ENCODE data around the gene CA11.

The CA11 gene

DNA sequence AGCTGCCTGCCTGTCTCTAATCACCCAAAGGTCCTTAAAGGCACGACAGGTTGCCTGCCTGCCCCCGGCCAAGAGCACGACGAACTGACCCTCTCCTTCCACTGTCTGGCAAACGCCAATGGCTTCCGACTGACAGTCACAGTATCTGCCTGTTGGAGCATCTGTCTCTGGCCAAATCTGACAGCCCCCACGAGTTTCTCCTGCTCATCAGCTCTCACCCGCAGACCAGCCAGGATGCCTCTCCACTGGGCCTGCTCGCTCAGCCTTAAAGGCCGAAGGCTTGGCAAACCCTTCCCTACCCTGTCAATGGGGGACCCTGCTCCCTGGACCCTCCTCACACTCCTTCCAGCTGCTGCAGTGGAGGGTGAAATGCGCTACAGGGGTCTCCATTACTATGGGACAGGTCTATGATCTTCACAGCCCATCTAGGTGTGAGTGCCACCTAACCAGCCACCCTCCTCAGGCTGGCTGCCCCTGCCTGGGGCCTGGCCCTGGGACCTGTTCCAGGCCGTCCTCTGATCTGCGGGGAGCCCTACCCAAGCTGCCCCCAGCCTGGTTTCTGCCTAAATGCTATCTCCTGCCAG lies 32.0 kb downstream of the CA11 start:
- 86 to 89% methylated on average over 13 of the region's 13 CpGs for WGBS, 2 experiments
- Histone ChIP-seq H3K27ac (ENCODE audit: insufficient read depth, low read depth, low read length, poor library complexity, severe bottlenecking) (peak overlapping the region; percentile 6), H3K27me3 (ENCODE audit: control insufficient read depth, insufficient read depth, low read length, poor library complexity, severe bottlenecking) (no peaks in the 10 kb centered on the region), H3K4me3 (ENCODE audit: insufficient read depth, low read depth, low read length) (no peak overlapping the region), H3K36me3 (ENCODE audit: control insufficient read depth, insufficient read depth, low read length) (peaks cover 7% of the 10 kb centered on the region), H3K4me1 (ENCODE audit: control insufficient read depth, insufficient read depth, low read length) (peaks cover 46% of the 10 kb centered on the region), H3K9me3 (ENCODE audit: control insufficient read depth, low read length) (no peaks in the 10 kb centered on the region)

DNA sequence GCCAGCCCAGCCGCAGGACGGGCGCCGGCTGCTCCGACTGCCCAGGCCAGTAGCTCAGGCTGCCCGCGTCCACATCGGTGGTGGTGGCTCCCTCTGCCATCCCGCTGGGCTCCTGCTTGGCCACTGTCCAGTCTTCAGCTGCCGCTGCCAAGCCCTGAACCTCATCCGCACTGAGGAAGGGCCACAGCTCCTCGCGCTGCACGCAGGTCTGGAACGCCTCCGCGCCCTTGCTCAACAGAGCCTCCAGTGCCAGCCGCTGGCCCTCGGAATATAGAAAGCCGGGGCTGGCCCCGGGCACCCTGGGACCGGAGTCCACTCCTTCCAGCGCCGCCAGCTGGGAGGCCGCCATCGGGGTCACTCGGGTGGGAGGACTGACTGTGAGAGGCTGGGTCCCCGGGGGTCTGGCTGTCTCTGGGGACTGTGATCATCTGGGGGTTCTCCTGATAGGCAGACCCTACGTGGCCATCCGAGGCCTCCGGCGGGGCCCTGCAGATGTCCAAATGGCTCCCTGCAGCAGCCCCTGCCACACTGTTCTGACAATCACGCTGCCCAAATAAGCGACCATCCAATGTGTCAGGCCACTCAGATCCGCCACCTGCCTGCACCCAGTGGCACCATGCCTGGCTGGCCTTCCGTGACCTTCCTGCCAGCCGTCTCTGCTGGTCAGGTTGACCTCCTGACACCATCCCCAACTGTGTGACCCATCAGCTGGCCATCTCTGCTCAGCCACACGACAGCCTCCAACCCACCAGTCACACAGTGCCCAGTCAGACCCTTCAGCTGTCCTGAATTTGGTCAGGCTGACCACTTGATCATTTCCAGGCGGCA lies 32.7 kb downstream of the CA11 start:
- Histone ChIP-seq H3K4me3 (ENCODE audit: insufficient read depth, low read depth, low read length) (no peak overlapping the region), H3K36me3 (ENCODE audit: control insufficient read depth, insufficient read depth, low read length) (peaks cover 7% of the 10 kb centered on the region), H3K27ac (ENCODE audit: insufficient read depth, low read depth, low read length, poor library complexity, severe bottlenecking) (no peak overlapping the region), H3K27me3 (ENCODE audit: control insufficient read depth, insufficient read depth, low read length, poor library complexity, severe bottlenecking) (no peaks in the 10 kb centered on the region), H3K4me1 (ENCODE audit: control insufficient read depth, insufficient read depth, low read length) (peaks cover 46% of the 10 kb centered on the region), H3K9me3 (ENCODE audit: control insufficient read depth, low read length) (no peaks in the 10 kb centered on the region)
- 92% methylated on average over 39 of the region's 39 CpGs for WGBS, 2 experiments

DNA sequence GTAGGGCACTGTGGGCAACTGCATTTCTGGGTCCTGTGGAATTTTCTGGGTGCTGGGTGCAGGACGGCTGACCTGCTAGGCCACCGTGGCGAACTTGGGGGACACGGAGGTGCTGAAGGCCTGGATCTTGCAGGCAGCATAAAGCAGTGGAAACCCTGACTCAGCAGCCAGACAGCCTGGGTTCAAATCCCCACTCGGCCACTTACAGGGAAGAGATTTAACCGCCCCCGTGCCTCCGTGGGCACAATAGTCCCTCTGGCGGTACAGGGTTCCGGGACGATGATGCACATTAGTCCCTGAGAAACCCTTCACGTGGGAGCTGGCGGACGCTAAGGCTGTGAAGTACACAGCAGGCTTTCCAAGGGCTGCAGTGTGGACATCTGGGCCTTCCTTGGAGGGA lies 34.1 kb downstream of the CA11 start:
- H3K27ac ChIP-seq (ENCODE audit: insufficient read depth, low read depth, low read length, poor library complexity, severe bottlenecking), result no peak overlapping the region
- H3K9me3 ChIP-seq (ENCODE audit: control insufficient read depth, low read length), result no peaks in the 10 kb centered on the region
- no peaks in the 10 kb centered on the region for H3K27me3 ChIP-seq (ENCODE audit: control insufficient read depth, insufficient read depth, low read length, poor library complexity, severe bottlenecking)
- H3K36me3 ChIP-seq (ENCODE audit: control insufficient read depth, insufficient read depth, low read length), result peaks cover 7% of the 10 kb centered on the region
- 95% methylated on average over 14 of the region's 14 CpGs for WGBS, 2 experiments
- no peak overlapping the region for H3K4me3 ChIP-seq (ENCODE audit: insufficient read depth, low read depth, low read length)
- H3K4me1 ChIP-seq (ENCODE audit: control insufficient read depth, insufficient read depth, low read length), result peaks cover 35% of the 10 kb centered on the region

DNA sequence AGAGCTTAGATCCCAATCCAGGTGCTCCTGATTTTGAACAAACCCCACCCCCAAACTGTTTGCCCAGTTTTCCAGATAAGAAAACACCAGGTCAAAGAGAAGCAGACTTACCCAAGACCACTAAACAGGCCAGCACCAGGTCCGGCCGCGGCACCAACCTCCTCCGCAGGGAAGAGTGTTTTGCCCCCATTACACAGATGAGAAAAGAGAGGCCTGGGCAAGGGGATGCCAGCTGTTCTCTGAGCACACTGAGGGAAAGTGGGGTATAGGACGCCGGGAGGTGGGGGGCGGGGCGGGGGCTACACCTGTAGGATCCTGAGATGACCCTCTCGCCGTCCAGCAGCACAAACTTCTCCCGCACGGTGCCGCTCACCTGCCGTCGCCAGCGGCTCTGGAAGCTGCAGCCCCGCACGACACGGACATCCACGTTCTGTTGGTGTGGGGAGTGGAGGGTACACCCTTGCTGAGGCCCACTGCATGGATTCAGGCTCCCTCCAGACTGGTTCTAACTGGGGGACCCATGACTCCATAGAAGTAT lies 36.3 kb downstream of the CA11 start:
- Histone ChIP-seq H3K27me3 (ENCODE audit: control insufficient read depth, insufficient read depth, low read length, poor library complexity, severe bottlenecking) (no peaks in the 10 kb centered on the region), H3K36me3 (ENCODE audit: control insufficient read depth, insufficient read depth, low read length) (no peaks in the 10 kb centered on the region), H3K4me1 (ENCODE audit: control insufficient read depth, insufficient read depth, low read length) (peaks cover 14% of the 10 kb centered on the region), H3K27ac (ENCODE audit: insufficient read depth, low read depth, low read length, poor library complexity, severe bottlenecking) (no peak overlapping the region), H3K9me3 (ENCODE audit: control insufficient read depth, low read length) (no peaks in the 10 kb centered on the region), H3K4me3 (ENCODE audit: insufficient read depth, low read depth, low read length) (no peak overlapping the region)
- 94 to 96% methylated on average over 20 of the region's 20 CpGs for WGBS, 2 experiments

DNA sequence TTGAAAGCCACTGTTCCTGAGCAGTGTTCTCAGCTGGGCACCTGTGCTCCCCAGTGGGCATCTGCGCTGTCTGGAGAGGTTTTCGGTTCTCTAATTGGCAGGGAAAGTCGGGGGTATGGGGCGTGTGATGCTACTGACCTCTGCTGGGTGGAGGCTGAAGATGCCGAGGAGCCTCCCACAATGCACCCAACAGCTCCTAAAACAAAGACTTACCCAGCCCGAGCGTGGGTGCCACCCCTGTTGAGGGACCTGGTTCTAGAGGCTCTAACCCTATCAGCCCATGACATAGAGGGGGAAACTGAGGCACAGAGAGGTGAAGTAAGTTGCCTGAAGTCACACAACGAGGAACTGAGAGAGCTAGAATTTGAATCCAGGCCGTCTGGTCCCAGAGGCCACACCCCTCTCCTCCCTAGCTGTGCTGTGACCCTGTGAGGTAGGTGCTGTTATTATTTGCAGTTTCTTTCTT lies 37.2 kb downstream of the CA11 start:
- H3K4me1 ChIP-seq (ENCODE audit: control insufficient read depth, insufficient read depth, low read length), result peaks cover 6% of the 10 kb centered on the region
- H3K27ac ChIP-seq (ENCODE audit: insufficient read depth, low read depth, low read length, poor library complexity, severe bottlenecking), result no peak overlapping the region
- WGBS, 2 experiments, result 38 to 48% methylated on average over 9 of the region's 9 CpGs
- H3K36me3 ChIP-seq (ENCODE audit: control insufficient read depth, insufficient read depth, low read length), result no peaks in the 10 kb centered on the region
- no peaks in the 10 kb centered on the region for H3K27me3 ChIP-seq (ENCODE audit: control insufficient read depth, insufficient read depth, low read length, poor library complexity, severe bottlenecking)
- no peak overlapping the region for H3K4me3 ChIP-seq (ENCODE audit: insufficient read depth, low read depth, low read length)
- H3K9me3 ChIP-seq (ENCODE audit: control insufficient read depth, low read length), result no peaks in the 10 kb centered on the region

DNA sequence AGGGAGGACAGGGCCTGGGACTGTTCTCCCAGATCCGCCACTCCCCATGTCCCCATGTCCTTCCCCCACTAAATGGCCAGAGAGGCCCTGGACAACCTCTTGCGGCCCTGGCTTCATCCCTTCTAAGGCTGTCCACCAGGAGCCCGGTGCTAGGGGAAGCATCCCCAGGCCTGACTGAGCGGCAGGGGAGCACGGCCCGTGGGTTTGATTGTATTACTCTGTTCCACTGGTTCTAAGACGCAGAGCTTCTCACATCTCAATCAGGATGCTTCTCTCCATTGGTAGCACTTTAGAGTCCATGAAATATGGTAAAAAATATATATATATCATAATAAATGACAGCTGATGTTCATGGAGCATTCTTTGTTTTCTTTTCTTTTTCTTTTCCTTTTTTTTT lies 38.6 kb downstream of the CA11 start:
- no peaks in the 10 kb centered on the region for H3K4me1 ChIP-seq (ENCODE audit: control insufficient read depth, insufficient read depth, low read length)
- H3K9me3 ChIP-seq (ENCODE audit: control insufficient read depth, low read length), result no peaks in the 10 kb centered on the region
- no peaks in the 10 kb centered on the region for H3K27me3 ChIP-seq (ENCODE audit: control insufficient read depth, insufficient read depth, low read length, poor library complexity, severe bottlenecking)
- WGBS, 2 experiments, result 92 to 96% methylated on average over 7 of the region's 7 CpGs
- H3K27ac ChIP-seq (ENCODE audit: insufficient read depth, low read depth, low read length, poor library complexity, severe bottlenecking), result no peak overlapping the region
- no peaks in the 10 kb centered on the region for H3K36me3 ChIP-seq (ENCODE audit: control insufficient read depth, insufficient read depth, low read length)
- no peak overlapping the region for H3K4me3 ChIP-seq (ENCODE audit: insufficient read depth, low read depth, low read length)

DNA sequence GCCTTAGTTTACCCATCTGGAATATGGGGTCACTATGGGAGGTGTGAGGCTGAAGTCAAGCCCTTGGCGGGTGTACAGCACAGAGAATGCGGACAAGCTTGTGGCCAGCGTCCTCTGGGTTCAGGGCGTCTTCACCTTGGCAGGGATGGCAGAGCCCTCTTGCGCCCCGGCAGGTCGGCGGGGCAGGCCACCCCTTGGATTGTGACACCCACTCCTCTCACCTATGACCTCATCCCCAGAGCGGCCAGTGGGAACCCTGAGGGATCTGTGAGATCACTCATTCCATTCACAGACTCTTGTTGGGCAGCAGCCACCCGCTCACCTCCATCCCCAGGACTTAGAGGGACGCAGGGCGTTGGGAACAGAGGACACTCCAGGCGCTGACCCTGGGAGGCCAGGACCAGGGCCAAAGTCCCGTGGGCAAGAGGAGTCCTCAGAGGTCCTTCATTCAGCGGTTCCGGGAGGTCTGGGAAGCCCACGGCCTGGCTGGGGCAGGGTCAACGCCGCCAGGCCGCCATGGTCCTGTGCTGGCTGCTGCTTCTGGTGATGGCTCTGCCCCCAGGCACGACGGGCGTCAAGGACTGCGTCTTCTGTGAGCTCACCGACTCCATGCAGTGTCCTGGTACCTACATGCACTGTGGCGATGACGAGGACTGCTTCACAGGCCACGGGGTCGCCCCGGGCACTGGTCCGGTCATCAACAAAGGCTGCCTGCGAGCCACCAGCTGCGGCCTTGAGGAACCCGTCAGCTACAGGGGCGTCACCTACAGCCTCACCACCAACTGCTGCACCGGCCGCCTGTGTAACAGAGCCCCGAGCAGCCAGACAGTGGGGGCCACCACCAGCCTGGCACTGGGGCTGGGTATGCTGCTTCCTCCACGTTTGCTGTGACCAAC lies 39.3 kb downstream of the CA11 start, which contains the start of gene SPACA4:
Gene SPACA4, plus strand, starts transcription at position 280 of the 896 bp plus-strand sequence. Its CDS starts 237 bp downstream, at position 517.
- WGBS, 2 experiments, result 93 to 96% methylated on average over 39 of the region's 39 CpGs
- Histone ChIP-seq H3K27me3 (ENCODE audit: control insufficient read depth, insufficient read depth, low read length, poor library complexity, severe bottlenecking) (no peaks in the 10 kb centered on the region), H3K36me3 (ENCODE audit: control insufficient read depth, insufficient read depth, low read length) (no peaks in the 10 kb centered on the region), H3K9me3 (ENCODE audit: control insufficient read depth, low read length) (no peaks in the 10 kb centered on the region), H3K4me1 (ENCODE audit: control insufficient read depth, insufficient read depth, low read length) (no peaks in the 10 kb centered on the region), H3K27ac (ENCODE audit: insufficient read depth, low read depth, low read length, poor library complexity, severe bottlenecking) (no peak within 1 kb of the TSS), H3K4me3 (ENCODE audit: insufficient read depth, low read depth, low read length) (no peak within 1 kb of the TSS)

DNA sequence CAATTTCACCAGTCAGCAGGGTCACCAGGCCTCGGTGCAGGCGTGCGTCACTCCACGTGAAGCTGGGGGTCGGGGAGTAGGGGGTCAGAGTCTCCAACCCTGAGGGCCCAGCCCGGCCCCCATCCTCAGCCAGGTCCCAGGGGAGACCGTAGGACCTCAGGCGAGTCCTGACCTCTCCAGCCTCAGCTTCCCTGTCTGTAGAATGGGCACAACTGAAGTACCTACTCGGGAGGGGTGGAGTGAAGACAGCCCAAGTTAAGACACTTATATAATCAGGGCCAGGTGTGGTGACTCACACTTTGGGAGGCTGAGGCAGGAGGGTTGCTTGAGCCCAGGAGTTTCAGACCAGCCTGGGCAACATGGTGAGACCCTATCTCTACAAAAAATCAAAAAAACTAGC lies 42.1 kb downstream of the CA11 start:
- H3K36me3 ChIP-seq (ENCODE audit: control insufficient read depth, insufficient read depth, low read length), result no peaks in the 10 kb centered on the region
- no peak overlapping the region for H3K27ac ChIP-seq (ENCODE audit: insufficient read depth, low read depth, low read length, poor library complexity, severe bottlenecking)
- H3K9me3 ChIP-seq (ENCODE audit: control insufficient read depth, low read length), result no peaks in the 10 kb centered on the region
- no peak overlapping the region for H3K4me3 ChIP-seq (ENCODE audit: insufficient read depth, low read depth, low read length)
- H3K4me1 ChIP-seq (ENCODE audit: control insufficient read depth, insufficient read depth, low read length), result no peaks in the 10 kb centered on the region
- 93 to 98% methylated on average over 9 of the region's 9 CpGs for WGBS, 2 experiments
- H3K27me3 ChIP-seq (ENCODE audit: control insufficient read depth, insufficient read depth, low read length, poor library complexity, severe bottlenecking), result no peaks in the 10 kb centered on the region

DNA sequence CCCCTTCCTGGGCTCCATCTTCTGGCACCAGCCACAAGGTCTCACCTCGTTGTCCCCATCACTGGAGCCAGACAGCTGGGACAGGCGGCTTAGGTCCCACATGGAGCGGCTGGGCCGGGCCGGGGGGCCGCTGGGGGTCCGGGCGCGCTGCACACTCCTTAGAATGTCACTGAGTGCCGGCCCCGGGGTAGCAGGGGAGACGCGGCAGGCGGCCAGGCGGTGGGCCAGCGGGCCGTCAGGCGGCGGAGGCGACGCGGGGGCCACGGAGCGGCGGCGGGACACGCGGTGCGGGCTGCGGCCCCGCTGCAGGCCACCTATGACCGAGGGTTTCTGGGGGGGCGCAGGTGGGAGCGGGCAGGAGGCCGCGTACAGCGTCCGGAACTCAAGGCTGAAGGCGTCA lies 42.5 kb downstream of the CA11 start:
- Histone ChIP-seq H3K4me1 (ENCODE audit: control insufficient read depth, insufficient read depth, low read length) (no peaks in the 10 kb centered on the region), H3K36me3 (ENCODE audit: control insufficient read depth, insufficient read depth, low read length) (no peaks in the 10 kb centered on the region), H3K9me3 (ENCODE audit: control insufficient read depth, low read length) (no peaks in the 10 kb centered on the region), H3K27me3 (ENCODE audit: control insufficient read depth, insufficient read depth, low read length, poor library complexity, severe bottlenecking) (no peaks in the 10 kb centered on the region), H3K4me3 (ENCODE audit: insufficient read depth, low read depth, low read length) (no peak overlapping the region), H3K27ac (ENCODE audit: insufficient read depth, low read depth, low read length, poor library complexity, severe bottlenecking) (no peak overlapping the region)
- WGBS, 2 experiments, result 96 to 97% methylated on average over 39 of the region's 39 CpGs
